Osteoblast (primary cell): Measurements from ENCODE around the gene A4GALT. TPM values are rescaled to one million over a fixed set of nuclear protein-coding genes. Genes with fewer than 3 reads are reported as not detected.

Experiments
- DNase-seq: peaks from one replicate; pipeline ENCODE4 v3.0.0; 2011; ENCODE audit warnings: low spot score, mixed read lengths; ENCODE audit not compliant: insufficient read length; ENCODE audit errors: missing footprints
- H2AFZ ChIP-seq: 2 replicates; pipeline ENCODE4 v1.6.0; 2011; ENCODE audit warnings: mild to moderate bottlenecking, low read length
- H3K27ac ChIP-seq: 2 replicates; pipeline ENCODE4 v1.5.1; 2011; ENCODE audit warnings: mild to moderate bottlenecking, low read depth, low read length, moderate library complexity
- H3K27me3 ChIP-seq: 2 replicates; pipeline ENCODE4 v1.6.0; 2012; ENCODE audit warnings: mild to moderate bottlenecking, control low read depth, inconsistent platforms, low read length, moderate library complexity; ENCODE audit not compliant: insufficient read depth
- H3K36me3 ChIP-seq: 2 replicates; pipeline ENCODE4 v1.5.1; 2011; ENCODE audit warnings: mild to moderate bottlenecking, low read length, control low read depth, moderate library complexity; ENCODE audit not compliant: insufficient read depth
- H3K4me1 ChIP-seq: 2 replicates; pipeline ENCODE4 v1.5.1; 2011; ENCODE audit warnings: mild to moderate bottlenecking, low read length, control low read depth, moderate library complexity; ENCODE audit not compliant: insufficient read depth
- H3K4me2 ChIP-seq: 2 replicates; pipeline ENCODE4 v1.6.0; 2011; ENCODE audit warnings: mild to moderate bottlenecking, low read length; ENCODE audit not compliant: insufficient read depth
- H3K4me3 ChIP-seq: fragments of 200-600 bp; sonication (generic); 3 replicates; pipeline ENCODE4 v1.5.1; 2012; ENCODE audit warnings: mild to moderate bottlenecking, low read length, inconsistent platforms; ENCODE audit not compliant: insufficient read depth
- H3K79me2 ChIP-seq: 2 replicates; pipeline ENCODE4 v1.6.0; 2012; ENCODE audit warnings: mild to moderate bottlenecking, low read length, control low read depth, inconsistent platforms; ENCODE audit not compliant: insufficient read depth
- H3K9me3 ChIP-seq: 2 replicates; pipeline ENCODE4 v1.5.1; 2011; ENCODE audit warnings: low read depth, low read length, control low read depth
- H4K20me1 ChIP-seq: 2 replicates; pipeline ENCODE4 v1.6.0; 2012; ENCODE audit warnings: mild to moderate bottlenecking, low read length, control low read depth; ENCODE audit not compliant: insufficient read depth
- total RNA-seq: library from RNA; depleted of rRNA; stranded (reverse); fragments of >200 nt; gene quantifications from 2 replicates; pipeline ENCODE4 v1.2.3, GENCODE V29; 2012
- TF ChIP-seq, protein P1 (sequence below): IDR thresholded peaks from 2 replicates; pipeline ENCODE4 v1.5.1; 2011; ENCODE audit warnings: mild to moderate bottlenecking, low read depth, low read length, moderate library complexity; ENCODE audit errors: extremely low read depth

The A4GALT gene
- total RNA-seq, 1 donor, result 19.9 TPM

DNA sequence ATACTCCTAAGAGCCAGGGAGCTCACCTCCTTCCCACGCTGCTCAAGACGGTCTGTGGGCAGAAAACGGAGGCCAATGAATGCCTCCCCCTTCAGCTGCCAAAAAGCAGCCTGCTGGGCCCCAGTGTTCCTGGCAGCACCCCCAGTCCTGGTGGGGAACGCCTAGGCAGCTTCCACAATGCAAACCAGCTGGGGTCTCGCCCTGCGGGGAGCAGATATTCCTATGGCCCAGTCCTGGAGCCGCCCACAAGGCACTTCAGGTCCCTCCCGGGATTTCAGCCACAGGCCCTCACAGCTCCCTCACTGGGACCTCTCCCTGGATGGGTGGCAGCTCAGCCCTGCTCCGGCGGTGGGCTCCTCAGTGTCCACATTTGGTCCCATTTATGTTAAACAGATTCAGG is 29.2 kb downstream of the A4GALT start:
- TF ChIP-seq, protein P1, sequence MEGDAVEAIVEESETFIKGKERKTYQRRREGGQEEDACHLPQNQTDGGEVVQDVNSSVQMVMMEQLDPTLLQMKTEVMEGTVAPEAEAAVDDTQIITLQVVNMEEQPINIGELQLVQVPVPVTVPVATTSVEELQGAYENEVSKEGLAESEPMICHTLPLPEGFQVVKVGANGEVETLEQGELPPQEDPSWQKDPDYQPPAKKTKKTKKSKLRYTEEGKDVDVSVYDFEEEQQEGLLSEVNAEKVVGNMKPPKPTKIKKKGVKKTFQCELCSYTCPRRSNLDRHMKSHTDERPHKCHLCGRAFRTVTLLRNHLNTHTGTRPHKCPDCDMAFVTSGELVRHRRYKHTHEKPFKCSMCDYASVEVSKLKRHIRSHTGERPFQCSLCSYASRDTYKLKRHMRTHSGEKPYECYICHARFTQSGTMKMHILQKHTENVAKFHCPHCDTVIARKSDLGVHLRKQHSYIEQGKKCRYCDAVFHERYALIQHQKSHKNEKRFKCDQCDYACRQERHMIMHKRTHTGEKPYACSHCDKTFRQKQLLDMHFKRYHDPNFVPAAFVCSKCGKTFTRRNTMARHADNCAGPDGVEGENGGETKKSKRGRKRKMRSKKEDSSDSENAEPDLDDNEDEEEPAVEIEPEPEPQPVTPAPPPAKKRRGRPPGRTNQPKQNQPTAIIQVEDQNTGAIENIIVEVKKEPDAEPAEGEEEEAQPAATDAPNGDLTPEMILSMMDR, result no peak
- peak; percentile 50 for DNase-seq
- Histone ChIP-seq H3K79me2 (no peaks in the 10 kb centered on the region), H3K36me3 (no peaks in the 10 kb centered on the region), H4K20me1 (no peaks in the 10 kb centered on the region), H3K27ac (no peak overlapping the region), H3K4me1 (peaks cover 18% of the 10 kb centered on the region), H2AFZ (no peak overlapping the region), H3K4me3 (no peak overlapping the region), H3K9me3 (no peaks in the 10 kb centered on the region), H3K27me3 (no peaks in the 10 kb centered on the region), H3K4me2 (no peak overlapping the region)

GRCh38 chr22:42688241-42689211 is 32.1 kb downstream of the A4GALT start:
- no peaks in the 10 kb centered on the region for H3K36me3 ChIP-seq
- DNase-seq, result peak; percentile 99
- peaks cover 35% of the 10 kb centered on the region for H3K4me1 ChIP-seq
- H4K20me1 ChIP-seq, result no peaks in the 10 kb centered on the region
- no peaks in the 10 kb centered on the region for H3K9me3 ChIP-seq
- TF ChIP-seq, protein P1, result no peak
- no peaks in the 10 kb centered on the region for H3K79me2 ChIP-seq
- no peaks in the 10 kb centered on the region for H3K27me3 ChIP-seq
- peak overlapping the region; percentile 43 for H3K4me2 ChIP-seq
- no peak overlapping the region for H3K4me3 ChIP-seq
- H3K27ac ChIP-seq, result peak overlapping the region; percentile 58
- peak overlapping the region; percentile 83 for H2AFZ ChIP-seq

DNA sequence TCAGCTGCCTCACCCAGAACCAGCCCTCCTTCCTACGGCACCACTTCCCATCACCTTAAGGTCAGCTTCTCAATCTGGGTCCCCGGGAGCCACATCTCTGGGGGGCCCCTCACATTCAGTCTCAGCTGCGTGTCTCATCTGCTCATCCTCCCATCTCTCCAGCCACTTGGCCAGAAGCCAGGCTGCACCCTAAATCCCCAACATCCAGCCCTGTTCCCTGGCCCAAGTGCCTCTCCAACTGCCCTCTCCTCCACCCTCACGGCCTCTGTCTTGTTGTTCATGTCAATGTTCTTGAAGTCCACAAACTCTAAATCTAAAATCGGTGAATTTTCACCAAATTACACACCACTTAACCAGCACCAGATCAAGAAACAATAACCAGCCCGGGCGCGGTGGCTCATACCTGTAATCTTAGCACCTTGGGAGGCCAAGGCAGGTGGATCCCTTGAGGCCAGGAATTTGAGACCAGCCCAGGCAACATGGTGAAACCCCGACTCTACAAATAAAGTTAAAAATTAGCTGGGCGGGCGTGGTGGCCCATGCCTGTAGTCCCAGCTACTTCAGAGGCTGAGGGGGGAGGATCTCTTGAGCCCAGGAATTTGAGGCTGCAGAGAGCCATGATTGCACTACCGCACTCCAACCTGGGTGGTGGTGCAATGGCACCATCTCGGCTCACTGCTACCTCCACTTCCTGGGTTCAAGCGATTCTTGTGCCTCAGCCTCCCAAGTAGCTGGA is 33.7 kb downstream of the A4GALT start:
- H3K27me3 ChIP-seq, result no peaks in the 10 kb centered on the region
- no peaks in the 10 kb centered on the region for H3K79me2 ChIP-seq
- no peak overlapping the region for H3K4me3 ChIP-seq
- no peak overlapping the region for H3K4me2 ChIP-seq
- H3K27ac ChIP-seq, result no peak overlapping the region
- no peaks in the 10 kb centered on the region for H3K36me3 ChIP-seq
- peak; percentile 14 for DNase-seq
- H3K4me1 ChIP-seq, result peaks cover 42% of the 10 kb centered on the region
- TF ChIP-seq, protein P1, result no peak
- no peaks in the 10 kb centered on the region for H3K9me3 ChIP-seq
- H2AFZ ChIP-seq, result no peak overlapping the region
- H4K20me1 ChIP-seq, result no peaks in the 10 kb centered on the region
